ENCODE results near the gene ZNF157. TPM values are rescaled to one million over a fixed set of nuclear protein-coding genes. Genes with fewer than 3 reads are reported as not detected.

ZNF157 gene
- polyA plus RNA-seq, 1 donor: 0.27 TPM

GRCh38 chrX:47446431-47446830, 76.1 kb downstream of the ZNF157 start:
- Histone ChIP-seq H3K36me3 (ENCODE audit: control insufficient read depth, insufficient read depth, low read length) (peaks cover 21% of the 10 kb centered on the region), H3K27ac (ENCODE audit: low read length) (no peak overlapping the region), H3K27me3 (ENCODE audit: control insufficient read depth, insufficient read depth, low read length) (no peaks in the 10 kb centered on the region), H3K9me3 (ENCODE audit: control insufficient read depth, low read depth, low read length) (peaks cover 4% of the 10 kb centered on the region), H3K4me3 (ENCODE audit: low read length) (no peak overlapping the region), H3K4me1 (ENCODE audit: control insufficient read depth, insufficient read depth, low read length) (no peaks in the 10 kb centered on the region)
- WGBS (ENCODE audit: insufficient coverage, low lambda C conversion rate): no CpG with 5 or more reads among the region's 2 CpGs
- DNase-seq: no peak

GRCh38 chrX:47446971-47447370, 76.6 kb downstream of the ZNF157 start:
- WGBS (ENCODE audit: insufficient coverage, low lambda C conversion rate): no CpG with 5 or more reads among the region's 2 CpGs
- Histone ChIP-seq H3K27ac (ENCODE audit: low read length) (no peak overlapping the region), H3K4me1 (ENCODE audit: control insufficient read depth, insufficient read depth, low read length) (no peaks in the 10 kb centered on the region), H3K4me3 (ENCODE audit: low read length) (no peak overlapping the region), H3K36me3 (ENCODE audit: control insufficient read depth, insufficient read depth, low read length) (peaks cover 22% of the 10 kb centered on the region), H3K27me3 (ENCODE audit: control insufficient read depth, insufficient read depth, low read length) (no peaks in the 10 kb centered on the region), H3K9me3 (ENCODE audit: control insufficient read depth, low read depth, low read length) (peaks cover 4% of the 10 kb centered on the region)
- no peak for DNase-seq

DNA sequence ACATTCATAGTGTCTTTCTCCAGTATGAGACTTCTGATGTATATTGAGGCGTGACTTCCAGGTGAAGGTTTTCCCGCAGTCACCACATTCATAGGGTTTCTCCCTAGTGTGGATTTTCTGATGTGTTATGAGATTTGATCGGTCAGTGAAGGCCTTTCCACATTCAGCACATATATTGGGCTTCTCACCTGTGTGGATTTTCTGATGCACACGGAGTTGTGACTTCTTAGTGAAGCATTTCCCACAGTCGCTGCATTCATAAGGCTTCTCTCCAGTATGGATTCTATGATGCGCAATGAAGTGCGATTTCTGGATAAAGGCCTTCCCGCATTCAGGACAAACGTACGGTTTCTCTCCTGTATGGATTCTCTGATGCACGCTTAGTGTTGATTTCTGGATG, 77.2 kb downstream of the ZNF157 start:
- H3K36me3 ChIP-seq (ENCODE audit: control insufficient read depth, insufficient read depth, low read length): peaks cover 28% of the 10 kb centered on the region
- H3K4me3 ChIP-seq (ENCODE audit: low read length): no peak overlapping the region
- no peaks in the 10 kb centered on the region for H3K27me3 ChIP-seq (ENCODE audit: control insufficient read depth, insufficient read depth, low read length)
- peaks cover 4% of the 10 kb centered on the region for H3K9me3 ChIP-seq (ENCODE audit: control insufficient read depth, low read depth, low read length)
- no peaks in the 10 kb centered on the region for H3K4me1 ChIP-seq (ENCODE audit: control insufficient read depth, insufficient read depth, low read length)
- no CpG with 5 or more reads among the region's 11 CpGs for WGBS (ENCODE audit: insufficient coverage, low lambda C conversion rate)
- H3K27ac ChIP-seq (ENCODE audit: low read length): no peak overlapping the region
- DNase-seq: no peak

- no peaks in the 10 kb centered on the region for H3K4me1 ChIP-seq (ENCODE audit: control insufficient read depth, insufficient read depth, low read length)
- H3K9me3 ChIP-seq (ENCODE audit: control insufficient read depth, low read depth, low read length): peaks cover 4% of the 10 kb centered on the region
- no peak overlapping the region for H3K27ac ChIP-seq (ENCODE audit: low read length)
- no peak overlapping the region for H3K4me3 ChIP-seq (ENCODE audit: low read length)
- no peak for DNase-seq
- WGBS (ENCODE audit: insufficient coverage, low lambda C conversion rate): no CpG with 5 or more reads among the region's 6 CpGs
- H3K36me3 ChIP-seq (ENCODE audit: control insufficient read depth, insufficient read depth, low read length): peaks cover 30% of the 10 kb centered on the region
- no peaks in the 10 kb centered on the region for H3K27me3 ChIP-seq (ENCODE audit: control insufficient read depth, insufficient read depth, low read length)
Measured at GRCh38 chrX:47448165-47448806, 77.9 kb downstream of the ZNF157 start.

DNA sequence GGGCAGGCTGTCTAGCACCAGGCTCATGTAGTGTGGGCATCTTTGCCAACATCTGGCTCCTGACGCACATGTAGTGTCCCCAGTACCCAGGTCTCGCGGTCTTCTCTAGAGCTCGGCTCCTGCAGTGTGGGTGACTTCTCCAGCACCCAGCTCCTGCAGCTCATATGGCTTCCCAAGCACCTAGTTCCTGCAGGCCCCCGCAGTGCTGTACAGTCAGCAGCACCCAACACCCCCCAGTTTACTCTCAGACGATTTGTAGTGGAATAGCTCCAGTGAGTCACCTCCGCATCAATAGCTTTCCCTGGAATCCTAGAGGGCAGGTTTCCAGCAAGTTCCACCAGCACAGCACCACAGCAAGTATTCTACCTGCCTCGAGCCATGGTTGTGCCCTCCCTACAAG, 81.7 kb downstream of the ZNF157 start:
- Histone ChIP-seq H3K4me1 (ENCODE audit: control insufficient read depth, insufficient read depth, low read length) (no peaks in the 10 kb centered on the region), H3K36me3 (ENCODE audit: control insufficient read depth, insufficient read depth, low read length) (peaks cover 32% of the 10 kb centered on the region), H3K4me3 (ENCODE audit: low read length) (no peak overlapping the region), H3K9me3 (ENCODE audit: control insufficient read depth, low read depth, low read length) (peaks cover 4% of the 10 kb centered on the region), H3K27me3 (ENCODE audit: control insufficient read depth, insufficient read depth, low read length) (no peaks in the 10 kb centered on the region), H3K27ac (ENCODE audit: low read length) (no peak overlapping the region)
- no peak for DNase-seq
- WGBS (ENCODE audit: insufficient coverage, low lambda C conversion rate): no CpG with 5 or more reads among the region's 8 CpGs

- DNase-seq: peak; percentile 11 to 45
- Histone ChIP-seq H3K9me3 (ENCODE audit: control insufficient read depth, low read depth, low read length) (no peaks in the 10 kb centered on the region), H3K27me3 (ENCODE audit: control insufficient read depth, insufficient read depth, low read length) (no peaks in the 10 kb centered on the region), H3K4me1 (ENCODE audit: control insufficient read depth, insufficient read depth, low read length) (no peaks in the 10 kb centered on the region), H3K27ac (ENCODE audit: low read length) (no peak overlapping the region), H3K4me3 (ENCODE audit: low read length) (no peak overlapping the region), H3K36me3 (ENCODE audit: control insufficient read depth, insufficient read depth, low read length) (peaks cover 12% of the 10 kb centered on the region)
- WGBS (ENCODE audit: insufficient coverage, low lambda C conversion rate): no CpG with 5 or more reads among the region's 6 CpGs
Measured at GRCh38 chrX:47456080-47456479, 85.7 kb downstream of the ZNF157 start.

- no peak overlapping the region for H3K27ac ChIP-seq (ENCODE audit: low read length)
- no peaks in the 10 kb centered on the region for H3K27me3 ChIP-seq (ENCODE audit: control insufficient read depth, insufficient read depth, low read length)
- H3K4me1 ChIP-seq (ENCODE audit: control insufficient read depth, insufficient read depth, low read length): no peaks in the 10 kb centered on the region
- H3K4me3 ChIP-seq (ENCODE audit: low read length): no peak overlapping the region
- no CpG with 5 or more reads among the region's 6 CpGs for WGBS (ENCODE audit: insufficient coverage, low lambda C conversion rate)
- no peak for DNase-seq
- peaks cover 2% of the 10 kb centered on the region for H3K36me3 ChIP-seq (ENCODE audit: control insufficient read depth, insufficient read depth, low read length)
- no peaks in the 10 kb centered on the region for H3K9me3 ChIP-seq (ENCODE audit: control insufficient read depth, low read depth, low read length)
Measured at GRCh38 chrX:47458528-47458927, 88.2 kb downstream of the ZNF157 start.

- Histone ChIP-seq H3K27me3 (ENCODE audit: control insufficient read depth, insufficient read depth, low read length) (no peaks in the 10 kb centered on the region), H3K4me3 (ENCODE audit: low read length) (no peak overlapping the region), H3K4me1 (ENCODE audit: control insufficient read depth, insufficient read depth, low read length) (no peaks in the 10 kb centered on the region), H3K9me3 (ENCODE audit: control insufficient read depth, low read depth, low read length) (no peaks in the 10 kb centered on the region), H3K27ac (ENCODE audit: low read length) (no peak overlapping the region), H3K36me3 (ENCODE audit: control insufficient read depth, insufficient read depth, low read length) (no peaks in the 10 kb centered on the region)
- no peak for DNase-seq
- no CpG with 5 or more reads among the region's 1 CpG for WGBS (ENCODE audit: insufficient coverage, low lambda C conversion rate)
Measured at GRCh38 chrX:47460561-47460960, 90.2 kb downstream of the ZNF157 start.

Other genes with a start within 250 kb of the ZNF157 start
- 81.4 TPM for gene NDUFB11, start 225.9 kb upstream of the ZNF157 start, polyA plus RNA-seq
- gene RBM10, start 225.4 kb upstream of the ZNF157 start, polyA plus RNA-seq: 39.5 TPM
- gene UBA1, start 176.7 kb upstream of the ZNF157 start, polyA plus RNA-seq: 162 TPM
- 65.2 TPM for gene CDK16, start 151.9 kb upstream of the ZNF157 start, polyA plus RNA-seq
- 57.6 TPM for gene USP11, start 137.6 kb upstream of the ZNF157 start, polyA plus RNA-seq
- 7.7 TPM for gene ZNF41, start 112.6 kb downstream of the ZNF157 start, polyA plus RNA-seq
- 55.4 TPM for gene ARAF, start 190.6 kb downstream of the ZNF157 start, polyA plus RNA-seq
- gene TIMP1, start 211.9 kb downstream of the ZNF157 start, polyA plus RNA-seq: 84.0 TPM
- gene SYN1, start 249.3 kb downstream of the ZNF157 start, polyA plus RNA-seq: 5.7 TPM